ENCODE results near the gene PAK6.

The PAK6 gene

GRCh38 chr15:40238532-40239403 lies at the start of gene PAK6:
PAK6 (plus strand) TSS chr15:40239063; CDS start chr15:40264786, 25,723 bp downstream.
- no peak for DNase-seq

DNA sequence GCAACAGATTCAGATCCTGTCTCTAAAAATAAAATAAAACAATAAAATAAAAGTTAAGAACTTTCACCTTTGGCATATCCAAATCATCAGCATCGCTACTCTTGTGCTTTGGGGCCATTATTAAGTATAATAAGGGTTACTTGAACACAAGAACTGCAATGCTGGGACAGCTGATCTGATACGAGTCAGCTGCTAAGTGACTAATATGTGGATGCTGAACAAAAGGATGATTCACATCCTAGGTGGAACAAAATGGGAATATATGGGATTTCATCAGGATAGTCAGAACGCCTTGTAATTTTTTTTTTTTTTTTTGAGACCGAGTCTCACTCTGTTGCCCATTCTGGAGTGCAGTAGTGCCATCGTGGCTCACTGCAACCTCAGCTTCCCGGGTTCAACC lies 48.3 kb upstream of the PAK6 start:
- DNase-seq: no peak

DNA sequence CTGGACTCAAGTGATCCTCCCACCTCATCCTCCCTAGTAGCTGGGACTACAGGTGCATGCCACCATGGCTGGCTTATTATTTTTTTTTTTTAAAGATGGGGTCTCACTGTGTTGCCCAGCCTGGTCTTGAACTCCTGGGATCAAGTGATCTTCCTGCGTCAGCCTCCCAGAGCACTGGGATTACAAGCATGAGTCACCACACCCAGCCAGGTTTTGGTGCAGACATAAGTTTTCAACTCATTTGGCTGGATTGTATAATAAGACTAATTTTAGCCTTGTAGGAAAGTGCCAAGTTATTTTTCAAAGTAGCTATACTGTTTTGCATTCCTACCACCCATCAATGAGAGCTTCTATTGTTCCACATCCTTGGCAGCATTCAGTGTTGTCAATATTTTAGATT lies 45.9 kb upstream of the PAK6 start:
- no peak for DNase-seq

DNA sequence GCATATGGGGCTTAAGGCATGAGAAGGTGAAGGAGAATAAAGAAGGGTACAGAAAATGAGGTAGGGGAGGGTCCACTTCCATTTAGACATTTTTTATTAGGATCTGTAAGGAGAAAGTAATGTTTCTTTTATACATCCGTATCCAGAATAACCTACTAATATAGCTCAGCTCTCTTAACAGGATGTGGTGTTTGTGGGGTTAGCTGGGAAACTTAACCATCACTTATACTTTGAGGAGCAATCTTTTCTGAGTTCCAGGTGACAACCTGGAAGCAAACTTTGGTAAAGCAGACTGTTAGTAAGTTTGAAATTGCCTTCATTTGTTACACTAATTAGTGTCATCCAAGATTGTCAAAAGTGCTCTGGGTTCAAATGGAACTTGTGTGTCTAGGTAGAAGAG lies 41.4 kb upstream of the PAK6 start:
- no peak for DNase-seq

- DNase-seq: no peak
Observed at GRCh38 chr15:40198355-40199085, 40.3 kb upstream of the PAK6 start.

GRCh38 chr15:40204100-40204499 lies 34.8 kb upstream of the PAK6 start:
- DNase-seq: no peak

GRCh38 chr15:40217166-40217824 lies 21.6 kb upstream of the PAK6 start:
- no peak for DNase-seq

- DNase-seq: no peak
Observed at GRCh38 chr15:40219801-40220200, 19.1 kb upstream of the PAK6 start.

DNA sequence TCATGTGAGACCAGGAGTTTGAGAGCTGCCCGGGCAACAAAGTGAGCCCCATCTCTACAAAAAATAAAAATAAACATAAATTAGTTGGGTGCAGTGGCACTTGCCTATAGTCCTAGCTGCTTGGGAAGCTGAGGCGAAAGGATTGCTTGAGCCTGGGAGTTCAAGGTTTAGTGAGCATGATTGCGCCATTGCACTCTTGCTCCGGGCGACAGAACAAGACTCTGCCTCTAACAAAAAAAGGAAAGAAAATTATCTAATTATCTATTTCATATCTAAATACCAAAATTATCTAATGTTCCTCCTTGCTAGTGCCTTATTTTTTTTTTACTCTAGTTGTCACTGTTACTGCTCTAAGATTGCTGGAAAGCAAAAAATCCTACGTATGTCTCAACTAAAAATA lies 16.7 kb upstream of the PAK6 start:
- DNase-seq: no peak

DNA sequence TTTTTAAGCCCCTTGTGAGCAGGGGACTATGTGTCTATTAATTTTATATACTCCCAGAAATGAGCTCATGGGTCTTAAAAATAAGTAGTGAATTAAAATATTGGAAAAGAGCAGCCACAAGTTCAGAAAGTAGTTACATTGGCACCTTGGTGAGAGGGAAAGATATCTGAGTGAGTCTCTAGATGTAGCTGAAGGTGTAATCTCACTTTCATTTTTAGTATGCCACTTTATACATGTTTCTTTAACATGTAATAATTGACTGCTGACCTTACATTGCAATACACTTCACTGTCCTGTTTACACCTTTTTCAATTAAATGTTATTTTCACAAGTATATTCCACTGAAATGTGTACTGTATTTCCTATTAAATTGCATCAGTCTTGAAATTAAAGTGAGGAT lies 12.1 kb upstream of the PAK6 start:
- no peak for DNase-seq

- DNase-seq: no peak
Observed at GRCh38 chr15:40229316-40229715, 9.5 kb upstream of the PAK6 start.

DNA sequence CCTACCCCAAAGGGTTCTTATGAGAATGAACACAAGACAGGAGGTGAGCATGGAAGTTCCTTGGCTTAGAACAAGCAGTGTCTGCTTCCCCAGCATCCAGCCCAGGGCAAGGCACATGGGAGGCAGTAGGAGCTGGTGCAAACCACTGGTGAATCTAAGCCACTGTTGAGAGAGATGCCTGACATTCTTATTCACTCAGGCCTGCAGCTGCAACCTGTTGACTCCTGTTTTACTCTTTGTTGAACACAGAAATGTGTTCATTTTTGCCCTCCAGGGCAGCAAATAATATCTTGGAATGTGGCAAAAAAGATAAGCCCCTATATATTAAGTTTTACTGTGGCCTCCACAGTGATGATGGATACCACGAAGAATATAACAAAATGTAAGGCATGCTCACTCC lies 8.9 kb upstream of the PAK6 start:
- DNase-seq: no peak

- DNase-seq: no peak
Observed at GRCh38 chr15:40232625-40233070, 6.2 kb upstream of the PAK6 start.

DNA sequence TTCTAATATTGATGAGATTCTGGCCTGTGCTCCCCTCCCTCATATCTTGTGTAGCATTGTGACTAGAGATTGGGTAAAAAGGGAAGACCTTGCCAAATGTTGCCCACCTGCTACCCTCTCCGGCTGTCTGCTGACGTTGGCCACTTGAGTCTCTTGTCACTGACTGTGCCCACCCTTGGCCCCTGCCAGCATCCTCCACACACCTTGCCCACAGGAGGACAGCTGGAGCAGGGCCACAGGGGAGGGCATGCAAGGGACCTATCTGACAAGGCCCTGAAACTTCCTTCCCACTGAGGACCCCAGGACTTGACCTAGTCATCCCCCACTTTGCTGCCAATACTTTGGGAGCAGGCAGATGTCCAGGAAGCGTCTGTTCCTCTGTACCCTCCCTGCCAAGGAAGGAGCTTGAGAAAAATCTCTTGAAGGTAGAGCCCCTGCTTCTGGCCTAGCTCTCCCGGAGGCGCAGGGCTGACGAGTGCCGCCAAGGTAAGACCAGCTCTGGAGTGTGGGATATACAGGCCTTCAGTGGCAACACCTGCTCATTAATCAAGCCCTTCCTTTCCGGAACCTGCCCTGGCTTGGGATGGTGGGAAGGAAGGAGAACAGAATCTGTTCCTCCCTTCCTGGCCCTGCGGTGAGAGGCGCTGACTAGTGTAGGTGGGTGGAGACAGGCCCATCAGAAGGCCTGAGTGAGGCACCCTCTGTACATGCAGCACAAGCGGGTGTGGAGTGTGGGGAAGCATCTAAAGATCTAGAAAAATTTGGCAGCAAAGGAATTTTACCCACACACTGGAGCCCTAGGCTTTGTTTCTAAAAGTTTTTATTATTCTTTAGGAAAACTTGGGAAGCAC lies 4.9 kb upstream of the PAK6 start:
- no peak for DNase-seq

DNA sequence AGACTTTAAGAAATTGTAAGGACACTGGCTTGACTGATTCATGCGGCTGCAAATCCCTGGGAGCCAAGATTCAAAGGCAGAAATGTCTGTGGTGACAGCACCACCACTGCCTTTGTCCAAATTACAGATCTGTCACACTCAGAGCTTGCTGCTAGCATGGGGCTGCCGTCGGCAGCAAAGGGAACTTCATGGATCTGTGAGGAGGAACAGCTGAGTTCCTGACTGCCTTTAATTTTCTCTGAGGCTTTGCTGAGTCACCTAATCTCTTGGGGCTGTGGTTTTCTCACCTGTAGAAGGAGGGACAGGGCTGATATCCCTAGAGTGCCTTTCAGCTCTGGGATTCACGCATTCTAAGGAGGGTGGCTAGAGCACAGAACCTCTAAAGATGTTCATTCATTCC lies 4.1 kb upstream of the PAK6 start:
- DNase-seq: no peak

- DNase-seq: no peak
Observed at GRCh38 chr15:40235201-40235885, 3.5 kb upstream of the PAK6 start.

DNA sequence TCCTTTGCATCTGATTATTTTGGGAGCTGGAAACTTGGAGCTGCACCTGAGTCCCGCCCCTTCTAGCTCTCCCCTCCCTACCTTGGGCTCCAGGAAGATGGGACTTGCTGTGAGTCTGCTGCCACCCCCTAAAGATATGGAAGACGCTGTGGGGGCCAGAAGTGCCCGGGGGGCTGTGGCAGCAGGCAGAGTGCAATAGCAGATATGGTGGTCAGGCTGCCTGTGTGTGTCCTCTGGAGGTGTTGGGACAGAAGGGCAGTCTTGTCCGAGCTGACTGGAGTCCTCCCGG lies 485 bp downstream of the PAK6 start:
- DNase-seq: no peak

- no peak for DNase-seq
Observed at GRCh38 chr15:40239693-40240618, 1.1 kb downstream of the PAK6 start.

- DNase-seq: no peak
Observed at GRCh38 chr15:40240619-40241221, 1.9 kb downstream of the PAK6 start.

Data from NCI-H187 treated with DMSO at 0.1 percent for 48 hours (cell line).